HUES64 (cell line): ENCODE data around the gene ICAM2.

Experiments used
- H3K27ac ChIP-seq: 2 replicates; pipeline ENCODE4 v1.7.0; 2013; ENCODE audit warnings: low read depth, low read length, inconsistent platforms
- H3K27me3 ChIP-seq: 2 replicates; pipeline ENCODE4 v1.6.1; 2013; ENCODE audit warnings: mild to moderate bottlenecking, low read length; ENCODE audit not compliant: insufficient read depth
- H3K36me3 ChIP-seq: 2 replicates; pipeline ENCODE4 v1.6.1; 2013; ENCODE audit warnings: mild to moderate bottlenecking, low read length; ENCODE audit not compliant: insufficient read depth
- H3K4me1 ChIP-seq: 2 replicates; pipeline ENCODE4 v1.6.1; 2013; ENCODE audit warnings: mild to moderate bottlenecking, low read length, moderate library complexity; ENCODE audit not compliant: insufficient read depth
- H3K4me3 ChIP-seq: 2 replicates; pipeline ENCODE4 v1.5.1; 2013; ENCODE audit warnings: mild to moderate bottlenecking, low read length, moderate library complexity
- H3K9ac ChIP-seq: 2 replicates; pipeline ENCODE4 v1.6.1; 2013; ENCODE audit warnings: mild to moderate bottlenecking, low read depth, low read length
- H3K9me3 ChIP-seq: 2 replicates; pipeline ENCODE4 v1.6.1; 2013; ENCODE audit warnings: low read depth, low read length; ENCODE audit not compliant: insufficient read depth
- WGBS: fragments of 150-250, 120-280 bp; methylation state at CpG from one replicate; pipeline ENCODE4 v1.1.7; 2013; ENCODE audit warnings: missing lambda C conversion rate; 5-methylcytosine and 5-hydroxymethylcytosine counted together

The ICAM2 gene

GRCh38 chr17:64042700-64043485, 22.5 kb upstream of the ICAM2 start:
- H3K9me3 ChIP-seq: no peaks in the 10 kb centered on the region
- H3K36me3 ChIP-seq: peaks cover 3% of the 10 kb centered on the region; the same call in 1 of the 2 replicates
- H3K4me1 ChIP-seq: no peaks in the 10 kb centered on the region
- H3K27me3 ChIP-seq: no peaks in the 10 kb centered on the region
- WGBS: 94% methylated on average over 12 of the region's 12 CpGs
- H3K4me3 ChIP-seq: no peak overlapping the region
- no peak overlapping the region for H3K9ac ChIP-seq
- no peak overlapping the region for H3K27ac ChIP-seq

GRCh38 chr17:64041912-64042311, 21.5 kb upstream of the ICAM2 start:
- Histone ChIP-seq H3K4me3 (no peak overlapping the region), H3K9me3 (no peaks in the 10 kb centered on the region), H3K9ac (no peak overlapping the region), H3K4me1 (no peaks in the 10 kb centered on the region), H3K27ac (no peak overlapping the region), H3K36me3 (no peaks in the 10 kb centered on the region; the same call in 1 of the 2 replicates), H3K27me3 (no peaks in the 10 kb centered on the region)
- whole genome bisulfite sequencing: 81% methylated on average over 11 of the region's 11 CpGs

GRCh38 chr17:64040206-64040605, 19.8 kb upstream of the ICAM2 start:
- Histone ChIP-seq H3K9me3 (no peaks in the 10 kb centered on the region), H3K4me1 (no peaks in the 10 kb centered on the region), H3K9ac (no peak overlapping the region)

GRCh38 chr17:64039106-64039400, 18.6 kb upstream of the ICAM2 start:
- WGBS: 92% methylated on average over 3 of the region's 3 CpGs
- H3K4me1 ChIP-seq: no peaks in the 10 kb centered on the region
- H3K9ac ChIP-seq: no peak overlapping the region
- H3K27ac ChIP-seq: no peak overlapping the region
- no peaks in the 10 kb centered on the region for H3K27me3 ChIP-seq
- no peak overlapping the region for H3K4me3 ChIP-seq
- no peaks in the 10 kb centered on the region for H3K9me3 ChIP-seq
- no peaks in the 10 kb centered on the region; the same call in 1 of the 2 replicates for H3K36me3 ChIP-seq

More at GRCh38 chr17:64040206-64040605, 19.8 kb upstream of the ICAM2 start:
- 95% methylated on average over 6 of the region's 6 CpGs for WGBS
- no peaks in the 10 kb centered on the region for H3K27me3 ChIP-seq
- no peak overlapping the region for H3K4me3 ChIP-seq
- H3K36me3 ChIP-seq: no peaks in the 10 kb centered on the region; the same call in 1 of the 2 replicates
- H3K27ac ChIP-seq: no peak overlapping the region

- H3K36me3 ChIP-seq: no peaks in the 10 kb centered on the region; the same call in 1 of the 2 replicates
- WGBS: 88% methylated on average over 16 of the region's 16 CpGs
Measured at GRCh38 chr17:64038331-64039105, 18.1 kb upstream of the ICAM2 start.

GRCh38 chr17:64037802-64038201, 17.4 kb upstream of the ICAM2 start:
- 95% methylated on average over 5 of the region's 5 CpGs for WGBS
- Histone ChIP-seq H3K27ac (no peak overlapping the region), H3K9ac (no peak overlapping the region), H3K4me3 (no peak overlapping the region), H3K4me1 (no peaks in the 10 kb centered on the region), H3K27me3 (no peaks in the 10 kb centered on the region), H3K9me3 (no peaks in the 10 kb centered on the region), H3K36me3 (no peaks in the 10 kb centered on the region)

More at GRCh38 chr17:64038331-64039105, 18.1 kb upstream of the ICAM2 start:
- H3K9me3 ChIP-seq: no peaks in the 10 kb centered on the region
- no peaks in the 10 kb centered on the region for H3K27me3 ChIP-seq
- no peak overlapping the region for H3K4me3 ChIP-seq
- no peaks in the 10 kb centered on the region for H3K4me1 ChIP-seq
- no peak overlapping the region for H3K9ac ChIP-seq
- H3K27ac ChIP-seq: no peak overlapping the region

- Histone ChIP-seq H3K4me3 (no peak overlapping the region), H3K36me3 (no peaks in the 10 kb centered on the region), H3K9me3 (no peaks in the 10 kb centered on the region), H3K27me3 (no peaks in the 10 kb centered on the region), H3K27ac (no peak overlapping the region), H3K4me1 (no peaks in the 10 kb centered on the region), H3K9ac (no peak overlapping the region)
- 93% methylated on average over 6 of the region's 6 CpGs for WGBS
Measured at GRCh38 chr17:64037180-64037579, 16.7 kb upstream of the ICAM2 start.

GRCh38 chr17:64036198-64036922, 15.9 kb upstream of the ICAM2 start:
- Histone ChIP-seq H3K4me1 (no peaks in the 10 kb centered on the region), H3K4me3 (no peak overlapping the region), H3K36me3 (no peaks in the 10 kb centered on the region), H3K27ac (no peak overlapping the region), H3K27me3 (no peaks in the 10 kb centered on the region), H3K9ac (no peak overlapping the region), H3K9me3 (no peaks in the 10 kb centered on the region)
- 83% methylated on average over 14 of the region's 14 CpGs for WGBS

- Histone ChIP-seq H3K4me1 (no peaks in the 10 kb centered on the region), H3K9me3 (no peaks in the 10 kb centered on the region), H3K9ac (no peak overlapping the region), H3K4me3 (no peak overlapping the region), H3K36me3 (no peaks in the 10 kb centered on the region), H3K27ac (no peak overlapping the region), H3K27me3 (0 out of 2 replicates have a peak, but pooled peaks cover under 1% of the 10 kb centered on the region)
- WGBS: 88% methylated on average over 4 of the region's 4 CpGs
Measured at GRCh38 chr17:64032081-64032480, 11.6 kb upstream of the ICAM2 start.

- no peaks in the 10 kb centered on the region for H3K9me3 ChIP-seq
- peaks cover 7% of the 10 kb centered on the region; the same call in 1 of the 2 replicates for H3K27me3 ChIP-seq
- no peak overlapping the region for H3K27ac ChIP-seq
- WGBS: 39% methylated on average over 2 of the region's 3 CpGs
- H3K9ac ChIP-seq: no peak overlapping the region
- H3K4me1 ChIP-seq: no peaks in the 10 kb centered on the region
- H3K36me3 ChIP-seq: no peaks in the 10 kb centered on the region
- no peak overlapping the region for H3K4me3 ChIP-seq
Measured at GRCh38 chr17:64028874-64029464, 8.5 kb upstream of the ICAM2 start.
